HFF-Myc (cell line): ENCODE data around the gene SMIM30.

Source experiments
- DNase-seq: peaks from one replicate; pipeline ENCODE4 v3.0.0-alpha.2; 2011; ENCODE audit warnings: low read depth; ENCODE audit errors: extremely low read depth
- H3K4me3 ChIP-seq: replicated peaks from 2 replicates; pipeline ENCODE4 v1.5.1; 2011; ENCODE audit warnings: low read depth, mild to moderate bottlenecking, control low read depth, low read length
- TF ChIP-seq, protein P1 (sequence below): IDR thresholded peaks from 2 replicates; pipeline ENCODE4 v1.5.1; 2012; ENCODE audit warnings: mild to moderate bottlenecking, low read depth, low read length, control low read depth; ENCODE audit errors: missing control alignments

The SMIM30 gene

DNA sequence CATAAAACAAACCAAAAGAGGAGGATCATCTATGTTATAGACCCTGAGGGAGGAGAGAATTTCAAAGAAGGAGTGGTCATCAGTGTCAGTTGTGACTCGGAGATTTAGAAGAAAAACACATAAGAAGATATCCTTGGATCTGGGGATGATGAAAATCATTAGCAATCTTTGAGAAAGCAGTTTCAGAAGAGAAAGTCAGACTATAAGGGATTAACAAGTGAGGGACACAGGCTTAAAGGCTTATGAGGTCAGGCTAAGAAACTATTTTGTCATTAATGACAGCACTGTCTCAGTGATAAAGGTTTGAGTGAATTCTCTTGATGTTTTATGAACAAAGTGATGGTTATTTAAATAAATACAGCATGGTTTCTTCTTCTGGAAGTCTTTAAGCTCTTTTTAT, 25.6 kb downstream of the SMIM30 start:
- no peak overlapping the region for H3K4me3 ChIP-seq
- DNase-seq: no peak

DNA sequence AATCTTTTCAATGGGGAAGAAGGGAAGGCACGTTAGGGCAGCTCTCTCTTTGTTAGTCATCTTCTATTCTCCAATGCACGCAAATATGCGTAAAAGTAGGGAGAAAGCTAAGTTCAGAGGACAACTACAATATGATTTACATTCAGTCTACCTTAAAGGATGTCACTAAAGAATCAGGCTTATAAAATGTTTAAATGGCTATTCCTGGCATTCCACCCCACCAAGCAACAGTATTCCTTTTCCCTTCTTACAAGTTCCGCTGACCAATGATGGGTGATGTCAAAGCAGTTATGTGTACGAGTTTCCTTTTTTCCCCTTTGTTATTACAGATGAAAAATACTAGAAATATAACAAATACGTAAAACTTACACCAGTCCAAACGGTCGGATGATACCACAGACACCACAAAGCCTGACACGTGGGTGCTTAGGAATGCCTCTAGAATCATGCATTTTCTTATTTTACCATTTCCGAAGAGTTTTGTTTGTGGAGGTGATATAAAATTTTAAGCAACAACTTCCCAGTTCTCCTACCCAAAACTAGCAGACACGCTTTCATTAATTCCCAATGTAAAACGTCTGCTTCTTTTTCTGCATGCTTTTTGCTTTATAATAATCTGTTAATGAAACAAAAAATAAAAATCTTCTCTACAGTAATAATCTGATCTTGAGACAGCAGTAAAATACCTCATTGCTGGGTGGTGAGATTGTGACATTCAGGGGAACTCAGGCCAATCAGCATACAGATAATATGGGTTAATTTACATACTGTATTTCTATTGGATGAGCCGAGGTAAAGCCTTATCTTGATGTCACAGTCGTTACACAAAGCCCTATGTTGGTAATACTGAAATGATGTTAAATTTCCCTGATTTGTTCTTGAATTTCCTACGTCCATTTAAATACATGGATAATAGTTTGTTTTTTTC, 31.0 kb downstream of the SMIM30 start:
- peak overlapping the region; percentile 52 for H3K4me3 ChIP-seq
- TF ChIP-seq, protein P1, sequence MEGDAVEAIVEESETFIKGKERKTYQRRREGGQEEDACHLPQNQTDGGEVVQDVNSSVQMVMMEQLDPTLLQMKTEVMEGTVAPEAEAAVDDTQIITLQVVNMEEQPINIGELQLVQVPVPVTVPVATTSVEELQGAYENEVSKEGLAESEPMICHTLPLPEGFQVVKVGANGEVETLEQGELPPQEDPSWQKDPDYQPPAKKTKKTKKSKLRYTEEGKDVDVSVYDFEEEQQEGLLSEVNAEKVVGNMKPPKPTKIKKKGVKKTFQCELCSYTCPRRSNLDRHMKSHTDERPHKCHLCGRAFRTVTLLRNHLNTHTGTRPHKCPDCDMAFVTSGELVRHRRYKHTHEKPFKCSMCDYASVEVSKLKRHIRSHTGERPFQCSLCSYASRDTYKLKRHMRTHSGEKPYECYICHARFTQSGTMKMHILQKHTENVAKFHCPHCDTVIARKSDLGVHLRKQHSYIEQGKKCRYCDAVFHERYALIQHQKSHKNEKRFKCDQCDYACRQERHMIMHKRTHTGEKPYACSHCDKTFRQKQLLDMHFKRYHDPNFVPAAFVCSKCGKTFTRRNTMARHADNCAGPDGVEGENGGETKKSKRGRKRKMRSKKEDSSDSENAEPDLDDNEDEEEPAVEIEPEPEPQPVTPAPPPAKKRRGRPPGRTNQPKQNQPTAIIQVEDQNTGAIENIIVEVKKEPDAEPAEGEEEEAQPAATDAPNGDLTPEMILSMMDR: no peak
- DNase-seq: peak; percentile 81

More for the DNA sequence above, 25.6 kb downstream of the SMIM30 start:
- TF ChIP-seq, protein P1: no peak

DNA sequence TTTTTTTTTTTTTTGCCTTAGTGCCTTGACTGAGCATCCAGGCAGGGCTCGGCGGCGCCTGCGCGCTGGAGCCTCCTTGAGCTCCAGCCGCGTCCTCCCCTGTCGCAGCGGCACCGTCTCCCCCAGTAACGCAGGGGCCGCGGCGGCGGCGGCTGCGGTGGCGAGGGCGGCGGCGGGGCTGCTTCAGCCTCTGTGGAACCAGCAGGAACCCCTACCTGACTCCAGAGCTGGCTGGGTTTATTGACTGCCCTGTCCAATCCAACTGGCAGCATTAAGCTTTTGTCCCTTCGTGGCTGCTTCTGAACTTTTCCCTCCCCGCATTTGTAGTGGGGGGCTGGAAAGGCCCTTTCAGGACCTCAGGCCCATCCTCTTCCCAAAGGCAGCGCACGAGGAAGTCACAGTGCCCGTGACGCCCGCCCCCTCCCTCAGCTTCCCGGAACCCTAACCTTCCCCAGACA, 31.9 kb downstream of the SMIM30 start, which contains the start of gene GPR85:
GPR85 (minus strand) TSS at position 397 of the 458 bp plus-strand sequence. CDS start 2,106 bp downstream, outside the sequence.
- DNase-seq: no peak
- peak within 1 kb of the TSS; percentile 52 for H3K4me3 ChIP-seq
- TF ChIP-seq, protein P1: no peak

DNA sequence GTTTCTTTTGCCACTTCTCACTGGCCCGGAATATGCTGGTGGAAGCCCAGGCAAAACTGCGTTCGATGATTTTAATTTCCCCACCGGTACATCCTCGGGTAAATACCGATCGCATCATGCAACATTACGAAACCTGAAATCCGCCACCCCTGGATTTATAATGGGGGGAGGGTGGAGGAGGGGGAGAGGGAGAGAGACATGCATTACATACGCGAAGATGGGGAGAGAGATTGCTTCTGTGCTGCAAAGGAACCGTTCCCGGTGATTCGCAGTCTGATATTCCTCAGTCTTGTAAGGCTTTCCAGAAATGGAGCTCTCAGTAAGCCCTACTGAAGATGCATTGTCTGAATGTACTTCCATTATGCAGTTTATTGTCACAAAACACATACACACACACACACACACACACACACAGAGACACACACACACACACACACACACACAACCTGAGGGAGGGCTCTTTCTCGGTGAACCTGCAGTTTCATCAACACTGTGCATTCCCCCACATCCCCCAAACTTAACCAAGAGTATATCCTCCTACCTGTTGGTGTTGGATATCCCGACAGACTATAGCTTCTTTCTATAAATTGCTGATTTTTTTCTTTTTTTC, 32.5 kb downstream of the SMIM30 start:
- peak overlapping the region; percentile 52 for H3K4me3 ChIP-seq
- DNase-seq: no peak
- TF ChIP-seq, protein P1: no peak

DNA sequence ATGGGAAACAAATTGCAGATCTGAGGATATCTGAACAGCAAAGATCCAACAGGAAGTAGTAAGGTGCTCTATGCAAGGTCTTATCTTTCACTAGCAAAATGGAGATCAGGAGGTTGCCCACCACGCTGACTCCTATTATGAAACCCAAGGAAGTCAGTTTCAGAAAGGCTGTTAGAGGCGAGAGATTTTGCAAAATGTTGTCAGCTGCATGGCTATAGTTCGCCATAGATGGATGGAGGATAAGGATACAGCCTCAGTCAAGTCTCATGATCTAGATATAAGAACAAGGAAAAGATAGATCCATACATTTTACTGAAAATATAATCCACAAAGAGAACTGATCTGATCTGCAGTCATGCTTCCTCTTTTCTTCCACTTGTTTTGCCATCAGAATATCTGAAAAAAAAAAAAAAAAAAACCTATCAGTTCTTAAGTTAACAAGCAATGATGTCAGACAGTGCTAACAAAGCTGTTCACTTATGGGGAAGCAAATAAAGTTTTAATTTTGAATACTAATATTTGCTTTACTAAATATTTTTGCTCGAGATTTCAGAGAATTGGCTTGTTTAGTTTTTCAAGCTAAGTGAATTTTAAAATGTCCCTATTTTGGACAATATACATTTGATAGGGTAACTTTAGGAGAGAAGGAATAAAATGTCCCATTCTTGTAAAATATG, 33.7 kb downstream of the SMIM30 start:
- TF ChIP-seq, protein P1: no peak
- H3K4me3 ChIP-seq: no peak overlapping the region
- DNase-seq: no peak

DNA sequence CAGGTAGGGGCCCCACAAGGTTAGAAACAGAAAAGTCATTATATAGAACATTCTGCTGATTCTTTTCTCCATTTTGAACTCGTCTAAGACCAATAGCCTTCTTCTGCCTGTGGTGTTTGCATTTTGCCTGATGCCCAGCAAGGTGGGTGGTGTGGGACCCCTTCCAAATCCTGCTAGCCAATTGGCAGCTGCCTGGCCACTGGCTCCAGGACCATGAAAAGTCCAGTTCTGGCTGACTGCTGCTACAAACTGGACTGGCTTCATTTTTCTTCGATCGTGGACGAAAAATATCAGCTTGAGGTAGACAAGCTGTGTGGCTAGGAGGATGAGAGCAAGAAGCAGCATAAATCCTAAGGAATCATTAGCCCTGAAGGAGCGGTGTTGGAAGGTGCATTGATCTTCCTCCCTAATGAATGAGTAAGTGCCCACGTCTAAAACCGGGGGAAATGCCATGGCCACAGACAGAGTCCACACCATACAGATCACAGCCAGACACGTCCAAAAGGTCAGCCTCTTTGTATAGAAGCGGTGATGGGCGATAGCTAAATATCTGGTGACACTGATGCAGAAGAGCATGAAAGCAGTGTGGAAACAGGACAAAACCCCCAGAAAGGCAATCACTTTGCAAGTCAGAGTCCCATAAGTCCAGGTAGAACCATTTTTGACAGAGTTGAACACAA, 34.4 kb downstream of the SMIM30 start:
- no peak for DNase-seq
- no peak overlapping the region for H3K4me3 ChIP-seq
- TF ChIP-seq, protein P1: no peak
